Measurements from ENCODE around the gene GPR89B. TPM values are rescaled to one million over a fixed set of nuclear protein-coding genes. Genes with fewer than 3 reads are reported as not detected.

GPR89B gene
- total and polyA plus RNA-seq, 2 donors (not counting 3 experiments of a cell fraction or from before 2014, with no cell fraction given), result 9.8 to 20.0 TPM

- no peak within 1 kb of the TSS for H3K9ac ChIP-seq (replicated peaks; ENCODE audit: extremely low read depth, insufficient read depth, low read length)
- dilution Hi-C loops (cut with MboI; ENCODE audit: extremely low pct_ligation_motif_present, low sequenced_read_pairs) (no loop called here), intact Hi-C loops (cut with micrococcal nuclease) (no loop called here)
- POLR2A ChIA-PET, result no interaction called here
- peaks cover 8 to 12% of the 10 kb centered on the region in 2 experiments for H3K27me3 ChIP-seq (ENCODE audit: control insufficient read depth in 2 of 2, insufficient read depth in 2 of 2, low read length in 2 of 2)
- no peak within 1 kb of the TSS for H3K4me2 ChIP-seq (ENCODE audit: insufficient read depth, low read length)
- H3K27ac ChIP-seq (ENCODE audit: insufficient read depth, low read depth, low read length), result no peak within 1 kb of the TSS
- TF ChIP-seq POLR2A (IDR thresholded peaks at IDR 0.05; ENCODE audit: low read depth, low read length), result no peak
- TF ChIP-seq JUN (IDR thresholded peaks at IDR 0.05; ENCODE audit: borderline replicate concordance, insufficient read depth, insufficient read length, low read depth), result no peak
- TF ChIP-seq EZH2 (IDR thresholded peaks at IDR 0.05; ENCODE audit: borderline replicate concordance, low read depth, low read length, severe bottlenecking), result no peak
- no peaks in the 10 kb centered on the region for H3K79me2 ChIP-seq (ENCODE audit: control insufficient read depth, insufficient read depth, low read length)
- no peak for DNase-seq (ENCODE audit: low read depth, low spot score)
- FAIRE-seq, result no peak
- no peaks in the 10 kb centered on the region for H3K9me1 ChIP-seq (replicated peaks; ENCODE audit: control insufficient read depth, extremely low read depth, insufficient read depth, low read length)
- no peaks in the 10 kb centered on the region for H4K20me1 ChIP-seq (replicated peaks; ENCODE audit: control insufficient read depth, extremely low read depth, insufficient read depth, low read length)
- no peak within 1 kb of the TSS for H3K4me3 ChIP-seq (replicated peaks in 1 of 3; ENCODE audit: insufficient read depth in 1 of 3, low read depth in 1 of 3, low read length in 3 of 3)
- no peaks in the 10 kb centered on the region for H3K36me3 ChIP-seq (ENCODE audit: control insufficient read depth in 2 of 2, extremely low read depth in 1 of 2, insufficient read depth in 2 of 2, low read length in 2 of 2)
- CTCF ChIA-PET, result interaction anchor here (1.5 to 4.4 kb wide), 2 partner anchors 9 to 12 kb away, joined by 3 to 27 read pairs; no protein-coding TSS in a partner anchor
- BruUV-seq (replicated peaks), result no TSS peak
- no peak within 1 kb of the TSS for H2AFZ ChIP-seq (ENCODE audit: low read depth, low read length)
- H3K4me1 ChIP-seq (ENCODE audit: control insufficient read depth, extremely low read depth, insufficient read depth, low read length), result no peaks in the 10 kb centered on the region
- H3K9me3 ChIP-seq (replicated peaks; ENCODE audit: control insufficient read depth, insufficient read depth, low read length), result no peaks in the 10 kb centered on the region
These were observed 25.9 kb upstream of the GPR89B start, which contains the start of gene GJA8 for GRCh38 chr1:147902253-147902845. GJA8 (plus strand) TSS chr1:147902795; CDS start chr1:147907956, 5,161 bp downstream.

- DNase-seq (ENCODE audit: low read depth, low spot score), result no peak
- no peaks in the 10 kb centered on the region for H3K36me3 ChIP-seq (ENCODE audit: control insufficient read depth in 2 of 2, extremely low read depth in 1 of 2, insufficient read depth in 2 of 2, low read length in 2 of 2)
- intact Hi-C loops (cut with micrococcal nuclease), result no loop called here
- H3K4me1 ChIP-seq (ENCODE audit: control insufficient read depth, extremely low read depth, insufficient read depth, low read length), result no peaks in the 10 kb centered on the region
- no peak overlapping the region for H3K4me2 ChIP-seq (ENCODE audit: insufficient read depth, low read length)
- no peaks in the 10 kb centered on the region for H3K9me3 ChIP-seq (replicated peaks; ENCODE audit: control insufficient read depth, insufficient read depth, low read length)
- ChIA-PET POLR2A (no interaction called here), CTCF (interaction anchor here (4.4 kb wide), 1 partner anchor 12 kb away, joined by 27 read pairs; no protein-coding TSS in a partner anchor)
- no peaks in the 10 kb centered on the region for H4K20me1 ChIP-seq (replicated peaks; ENCODE audit: control insufficient read depth, extremely low read depth, insufficient read depth, low read length)
- BruUV-seq (replicated peaks), result no TSS peak
- no peak overlapping the region for H3K27ac ChIP-seq (ENCODE audit: insufficient read depth, low read depth, low read length)
- H2AFZ ChIP-seq (ENCODE audit: low read depth, low read length), result no peak overlapping the region
- H3K9me1 ChIP-seq (replicated peaks; ENCODE audit: control insufficient read depth, extremely low read depth, insufficient read depth, low read length), result no peaks in the 10 kb centered on the region
- no peaks in the 10 kb centered on the region for H3K79me2 ChIP-seq (ENCODE audit: control insufficient read depth, insufficient read depth, low read length)
- H3K4me3 ChIP-seq (replicated peaks in 1 of 3; ENCODE audit: insufficient read depth in 1 of 3, low read depth in 1 of 3, low read length in 3 of 3), result no peak overlapping the region
- no peak overlapping the region for H3K9ac ChIP-seq (replicated peaks; ENCODE audit: extremely low read depth, insufficient read depth, low read length)
- H3K27me3 ChIP-seq (ENCODE audit: control insufficient read depth in 2 of 2, insufficient read depth in 2 of 2, low read length in 2 of 2), result peaks cover 0 to 12% of the 10 kb centered on the region in 2 experiments
- dilution Hi-C loops (cut with MboI; ENCODE audit: extremely low pct_ligation_motif_present, low sequenced_read_pairs), result no loop called here
- no peak for FAIRE-seq
- no peak for TF ChIP-seq MYC (IDR thresholded peaks at IDR 0.05; ENCODE audit: low read depth, low read length)
- TF ChIP-seq MAX (IDR thresholded peaks at IDR 0.05; ENCODE audit: insufficient read depth, insufficient read length), result no peak
- TF ChIP-seq POLR2AphosphoS5 (IDR thresholded peaks at IDR 0.05; ENCODE audit: insufficient read depth, low read depth, low read length), result no peak
- no peak for TF ChIP-seq EZH2 (IDR thresholded peaks at IDR 0.05; ENCODE audit: borderline replicate concordance, low read depth, low read length, severe bottlenecking)
- no peak for TF ChIP-seq CTCF (IDR thresholded peaks at IDR 0.05; ENCODE audit: extremely low read depth in 1 of 2, insufficient read depth in 1 of 2, low read depth in 1 of 2, low read length in 2 of 2)
- TF ChIP-seq POLR2A (IDR thresholded peaks at IDR 0.05; ENCODE audit: low read depth, low read length), result no peak
- no peak for TF ChIP-seq FOS (IDR thresholded peaks at IDR 0.05; ENCODE audit: borderline replicate concordance, insufficient read depth, low read length)
- no peak for TF ChIP-seq JUN (IDR thresholded peaks at IDR 0.05; ENCODE audit: borderline replicate concordance, insufficient read depth, insufficient read length, low read depth)
- TF ChIP-seq GATA2 (IDR thresholded peaks at IDR 0.05; ENCODE audit: insufficient read depth, insufficient read length, low read depth, low read length), result no peak
These were observed 23.5 kb upstream of the GPR89B start for GRCh38 chr1:147904726-147905125.

Data from endothelial cell of umbilical vein (primary cell).